Choroid plexus epithelial cell (primary cell): Measurements from ENCODE around the gene BEND4.
A peak's percentile ranks its signal among the peaks of the same experiment; 100 is the strongest.

Source experiments
- DNase-seq: peaks from one replicate; pipeline ENCODE4 v3.0.0-alpha.2; 2010; ENCODE audit warnings: low read depth
- H3K4me3 ChIP-seq: 2 replicates; pipeline ENCODE4 v1.5.1; 2011; ENCODE audit warnings: low read depth, mild to moderate bottlenecking, control low read depth, low read length, moderate library complexity
- CTCF ChIP-seq: conservative IDR thresholded peaks from 2 replicates; pipeline ENCODE4 v1.5.1; 2011; ENCODE audit warnings: low read depth, mild to moderate bottlenecking, control low read depth, inconsistent platforms, low read length, moderate library complexity

BEND4 gene

GRCh38 chr4:42104521-42104920 lies 47.9 kb downstream of the BEND4 start:
- DNase-seq, result peak; percentile 27

GRCh38 chr4:42101446-42101975 lies 50.9 kb downstream of the BEND4 start:
- DNase-seq, result no peak
- no peak for TF ChIP-seq CTCF
- no peak overlapping the region for H3K4me3 ChIP-seq

More at GRCh38 chr4:42104521-42104920, 47.9 kb downstream of the BEND4 start:
- no peak for TF ChIP-seq CTCF
- no peak overlapping the region for H3K4me3 ChIP-seq

- no peak for DNase-seq
- no peak overlapping the region for H3K4me3 ChIP-seq
- no peak for TF ChIP-seq CTCF
These were observed 64.1 kb downstream of the BEND4 start for GRCh38 chr4:42088386-42088785.

GRCh38 chr4:42083816-42084215 lies 68.6 kb downstream of the BEND4 start:
- peak; percentile 26 for DNase-seq
- H3K4me3 ChIP-seq, result no peak overlapping the region
- no peak for TF ChIP-seq CTCF

GRCh38 chr4:42080306-42080705 lies 72.1 kb downstream of the BEND4 start:
- no peak for TF ChIP-seq CTCF
- no peak for DNase-seq
- no peak overlapping the region for H3K4me3 ChIP-seq

GRCh38 chr4:42078184-42078801 lies 74.2 kb downstream of the BEND4 start:
- TF ChIP-seq CTCF, result no peak
- no peak for DNase-seq

GRCh38 chr4:42074294-42074693 lies 78.2 kb downstream of the BEND4 start:
- no peak overlapping the region for H3K4me3 ChIP-seq
- no peak for TF ChIP-seq CTCF
- peak; percentile 36 for DNase-seq

More at GRCh38 chr4:42078184-42078801, 74.2 kb downstream of the BEND4 start:
- no peak overlapping the region for H3K4me3 ChIP-seq
